Adrenal gland (tissue), 12 donors: ENCODE results near the gene MAGI1. TPM values are rescaled to one million over a fixed set of nuclear protein-coding genes. Genes with fewer than 3 reads are reported as not detected.

Experiments
- DNase-seq, 7 donors: peaks; one replicate each; pipeline ENCODE4 v3.0.0-alpha.2; 2019 to 2020
- H3K27ac ChIP-seq, 5 donors: fragments of 200-600 bp; sonication (generic) in 4 of 5; 1 replicate in 3 of 5; 2 replicates in 2 of 5; pipeline versions ENCODE4 v1.5.1 to v1.8.0; 2016 to 2020; ENCODE audit warnings: mild to moderate bottlenecking in 1 of 5
- H3K27me3 ChIP-seq: fragments of 200-600 bp; 2 replicates; pipeline ENCODE4 v1.8.0; 2021
- H3K36me3 ChIP-seq, 2 donors: fragments of 200-600 bp; replicated peaks in 1 of 2; 1 replicate in 1 of 2; 2 replicates in 1 of 2; pipeline versions ENCODE4 v1.5.1 to v1.8.0; 2018 to 2022
- H3K4me1 ChIP-seq, 2 donors: fragments of 200-600 bp; replicated peaks in 1 of 2; 1 replicate in 1 of 2; 2 replicates in 1 of 2; pipeline versions ENCODE4 v1.5.1 to v1.8.0; 2018 to 2021
- H3K4me3 ChIP-seq, 4 donors: fragments of 200-600 bp; sonication (generic) in 3 of 4; one replicate each; pipeline ENCODE4 v1.5.1; 2016 to 2018
- H3K9me3 ChIP-seq, 3 donors: fragments of 200-600 bp; sonication (generic) in 1 of 3; replicated peaks in 1 of 3; 1 replicate in 2 of 3; 2 replicates in 1 of 3; pipeline versions ENCODE4 v1.5.1 to v1.8.0; 2016 to 2021
- CTCF ChIP-seq, 6 experiments: fragments of 450-650 bp in 4 of 6; fragments of 200-600 bp in 2 of 6; sonication (generic) in 1 of 6; IDR thresholded peaks; 1 replicate in 5 of 6; 2 replicates in 1 of 6; pipeline versions ENCODE4 v1.5.1 to v1.8.0; 2016 to 2021; ENCODE audit warnings: antibody characterized with exemption in 6 of 6, mild to moderate bottlenecking in 2 of 6, moderate library complexity in 1 of 6
- POLR2A ChIP-seq, 2 donors: fragments of 450-650 bp; IDR thresholded peaks; one replicate each; pipeline ENCODE4 v1.6.1; 2017; ENCODE audit warnings: antibody characterized with exemption in 2 of 2, mild to moderate bottlenecking in 2 of 2, moderate library complexity in 1 of 2
- WGBS, 4 donors: extraction: QIAGEN DNeasy Blood & Tissue Kit in 2 of 4; methylation state at CpG; one replicate each; pipeline versions ENCODE4 v1.1.5 to v1.1.7; 2013 to 2017; 5-methylcytosine and 5-hydroxymethylcytosine counted together
- intact Hi-C, 2 donors: fragments of 100-400 bp; cut with DNase I; formaldehyde crosslinking; loops; one replicate each; pipeline versions ENCODE4 v1.14.1 to v1.15.0; 2022 to 2023
- polyA plus RNA-seq, 3 donors: library from polyadenylated mRNA; stranded (reverse); fragments of 200-250 nt in 2 of 3; fragments of 350-450 nt in 1 of 3; fragmentation: Illumina TruSeq in 1 of 3; extraction: RNeasy Lipid Tissue Mini Kit (QIAGEN cat#74804) in 1 of 3; gene quantifications; one replicate each; pipeline ENCODE4 v1.2.3, GENCODE V29; 2013 to 2014
- total RNA-seq, 9 donors: library from RNA; depleted of rRNA in 4 of 9; stranded (reverse); fragments of >200 nt in 4 of 9; fragments of 120-200 nt in 1 of 9; fragmentation: NEBNext Ultra II Directional in 1 of 9; extraction: Animal tissue kit (Norgen Biotek cat#: 25700) in 1 of 9; gene quantifications; one replicate each; pipeline versions ENCODE4 v1.1.0 to v1.2.4, GENCODE V29; 2013 to 2023
- donor health status: healthy with polysubstance abuse.
- donor health status: Bipolar disorder and iron deficiency.
- donor health status: DM: yes; HTN: yes; CAD: no.
- donor health status: DM: no; HTN: no; CAD: no.
- donor health status: DM: no; HTN: no; CAD: no.
- donor health status: DM: yes; HTN: yes; CAD: no.

Gene MAGI1
- total and polyA plus RNA-seq, 12 donors = 4.8 to 31.6 (median 18.5) TPM

GRCh38 chr3:65576966-65577365 is 461.8 kb downstream of the MAGI1 start:
- Histone ChIP-seq H3K9me3 (peaks cover 0 to 5% (median 0%) of the 10 kb centered on the region in 3 donors), H3K4me3 (no peak overlapping the region), H3K4me1 (peaks cover 0 to 9% of the 10 kb centered on the region in 2 donors), H3K27me3 (no peaks in the 10 kb centered on the region), H3K27ac (no peak overlapping the region), H3K36me3 (no peaks in the 10 kb centered on the region)
- 49 to 68% (median 57%) methylated on average over 2 of the region's 2 CpGs for WGBS, 4 donors
- DNase-seq = no peak
- TF ChIP-seq CTCF (IDR thresholded peaks at IDR 0.05) (no peak), POLR2A (IDR thresholded peaks at IDR 0.05) (no peak)
- intact Hi-C loops = no loop called here

GRCh38 chr3:65576228-65576627 is 462.5 kb downstream of the MAGI1 start:
- no peak for TF ChIP-seq CTCF (IDR thresholded peaks at IDR 0.05)
- no peak for TF ChIP-seq POLR2A (IDR thresholded peaks at IDR 0.05)
- 89 to 94% (median 91%) methylated on average over 6 of the region's 6 CpGs for WGBS, 4 donors
- Histone ChIP-seq H3K27ac (no peak overlapping the region), H3K27me3 (no peaks in the 10 kb centered on the region), H3K36me3 (no peaks in the 10 kb centered on the region), H3K9me3 (peaks cover 0 to 5% (median 0%) of the 10 kb centered on the region in 3 donors), H3K4me1 (peaks cover 0 to 9% of the 10 kb centered on the region in 2 donors), H3K4me3 (no peak overlapping the region)
- intact Hi-C loops = no loop called here
- DNase-seq = no peak

- TF ChIP-seq POLR2A (IDR thresholded peaks at IDR 0.05) = no peak
- TF ChIP-seq CTCF (IDR thresholded peaks at IDR 0.05) = no peak
These were observed 463.3 kb downstream of the MAGI1 start for GRCh38 chr3:65575376-65575840.

GRCh38 chr3:65573548-65574116 is 465.1 kb downstream of the MAGI1 start:
- intact Hi-C loops = no loop called here
- Histone ChIP-seq H3K27me3 (no peaks in the 10 kb centered on the region), H3K4me1 (peaks cover 0 to 9% of the 10 kb centered on the region in 2 donors), H3K27ac (no peak overlapping the region), H3K36me3 (no peaks in the 10 kb centered on the region), H3K4me3 (no peak overlapping the region), H3K9me3 (peaks cover 0 to 5% (median 0%) of the 10 kb centered on the region in 3 donors)
- no peak for DNase-seq
- TF ChIP-seq POLR2A (IDR thresholded peaks at IDR 0.05) (no peak), CTCF (IDR thresholded peaks at IDR 0.05) (no peak)

More at GRCh38 chr3:65575376-65575840, 463.3 kb downstream of the MAGI1 start:
- no peaks in the 10 kb centered on the region for H3K36me3 ChIP-seq
- no peak overlapping the region for H3K4me3 ChIP-seq
- intact Hi-C loops = no loop called here
- no peak for DNase-seq
- no peak overlapping the region for H3K27ac ChIP-seq
- H3K27me3 ChIP-seq = no peaks in the 10 kb centered on the region
- WGBS, 4 donors = 88 to 95% (median 90%) methylated on average over 1 of the region's 1 CpG
- H3K9me3 ChIP-seq = peaks cover 0 to 5% (median 0%) of the 10 kb centered on the region in 3 donors
- peaks cover 0 to 9% of the 10 kb centered on the region in 2 donors for H3K4me1 ChIP-seq
